ENCODE results near the gene USH1G.

The USH1G gene

DNA sequence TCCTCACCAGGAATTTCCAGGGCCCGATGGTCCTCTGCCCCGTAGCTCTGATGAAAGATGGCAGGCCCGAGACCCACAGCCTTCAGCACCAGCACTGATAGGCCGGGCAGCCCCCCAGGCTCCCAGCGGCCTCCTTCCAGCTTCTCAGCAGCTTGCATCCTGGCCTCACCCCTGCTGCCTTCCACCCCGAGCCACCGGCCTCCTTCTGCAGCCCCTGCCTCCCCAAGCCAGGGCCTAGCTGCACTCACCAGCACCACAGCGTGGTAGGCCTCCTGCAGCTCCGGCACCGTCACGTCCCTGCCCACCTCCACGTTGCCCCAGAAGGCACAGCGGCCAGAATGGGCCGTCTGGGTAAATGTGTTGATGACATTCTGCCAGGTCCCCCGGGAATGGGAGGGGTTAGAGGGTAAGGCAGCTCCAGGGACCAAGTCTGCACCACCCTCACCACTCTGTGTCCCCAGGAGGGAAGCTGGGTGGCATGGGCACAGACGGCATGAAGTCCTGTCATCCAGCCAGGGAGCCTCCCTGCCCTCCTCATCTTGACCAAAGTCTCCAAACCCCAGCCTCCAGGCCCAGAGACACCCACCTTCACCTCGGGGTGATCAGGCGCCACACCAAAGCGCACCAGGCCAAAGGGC, 56.7 kb downstream of the USH1G start:
- no peak overlapping the region for H3K27ac ChIP-seq

More for the DNA sequence above, 56.7 kb downstream of the USH1G start:
- TF ChIP-seq CTCF (IDR thresholded peaks at IDR 0.05) (no peak), ZFX (IDR thresholded peaks at IDR 0.05; ENCODE audit: borderline replicate concordance) (no peak)
